ENCODE data around the gene RBM39.
A peak's percentile ranks its signal among the peaks of the same experiment; 100 is the strongest.

The RBM39 gene

GRCh38 chr20:35680452-35681183, 61.4 kb downstream of the RBM39 start:
- no peak for DNase-seq (ENCODE audit: low read depth in 1 of 2, low spot score in 1 of 2)

DNA sequence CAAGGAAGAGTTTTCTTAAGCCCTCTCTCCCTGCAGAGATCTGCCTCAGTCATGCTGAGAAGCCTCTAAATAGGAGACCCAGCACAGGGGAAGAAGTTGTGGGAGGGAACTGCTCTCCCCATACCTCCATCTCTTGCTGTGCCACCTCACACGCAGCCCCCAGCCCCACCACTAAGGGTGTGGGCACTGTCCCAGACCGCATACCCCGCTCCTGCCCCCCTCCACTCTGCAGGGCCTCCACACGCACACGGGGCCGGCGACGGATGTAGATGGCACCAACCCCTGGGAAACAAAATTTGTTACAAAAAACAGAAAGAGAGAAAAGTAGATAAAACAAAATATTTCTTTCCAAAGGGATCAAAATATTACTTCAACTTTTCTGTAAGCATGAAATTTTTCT, 67.1 kb downstream of the RBM39 start:
- no peak for DNase-seq (ENCODE audit: low read depth in 1 of 2, low spot score in 1 of 2)

DNA sequence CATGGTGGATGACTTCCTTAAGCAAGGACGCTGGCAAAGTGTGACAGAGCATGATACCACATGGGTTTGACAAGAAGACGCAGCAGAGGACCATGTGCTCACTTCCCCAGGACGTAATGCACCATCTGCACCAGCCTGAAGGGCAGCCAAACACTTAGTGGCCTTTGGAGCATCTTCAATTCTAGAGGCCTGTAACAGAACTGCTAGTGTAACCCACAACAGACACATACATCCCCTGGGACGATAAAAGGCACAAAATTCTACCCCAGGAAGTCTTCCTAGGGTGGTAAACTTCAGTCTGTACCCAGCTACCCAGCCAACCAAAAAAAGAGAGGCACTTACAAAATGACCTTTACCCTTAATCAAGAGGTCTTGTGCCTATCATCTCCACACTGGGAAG, 68.2 kb downstream of the RBM39 start:
- no peak for DNase-seq (ENCODE audit: low read depth in 1 of 2, low spot score in 1 of 2)

DNA sequence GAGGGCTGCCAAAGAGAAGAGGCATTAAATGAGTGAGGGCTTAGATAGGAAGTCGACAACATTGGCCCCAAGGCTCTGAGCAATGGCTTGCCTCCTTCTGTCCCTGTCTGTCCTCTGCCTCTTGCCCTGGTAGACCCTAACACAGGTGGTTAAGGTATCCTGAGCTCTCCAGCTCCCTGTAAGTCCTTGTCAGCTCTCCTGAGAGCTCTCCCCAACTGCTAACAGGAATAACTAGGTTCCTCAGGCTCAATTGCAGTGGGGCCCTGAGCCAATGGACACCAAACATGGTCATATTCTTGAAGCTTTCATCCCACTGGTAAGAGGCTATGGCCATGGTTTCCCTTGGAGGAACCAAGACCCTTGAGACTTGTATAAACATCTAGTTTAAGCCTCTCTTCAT, 72.4 kb downstream of the RBM39 start:
- DNase-seq (ENCODE audit: low read depth in 1 of 2, low spot score in 1 of 2) = no peak

DNA sequence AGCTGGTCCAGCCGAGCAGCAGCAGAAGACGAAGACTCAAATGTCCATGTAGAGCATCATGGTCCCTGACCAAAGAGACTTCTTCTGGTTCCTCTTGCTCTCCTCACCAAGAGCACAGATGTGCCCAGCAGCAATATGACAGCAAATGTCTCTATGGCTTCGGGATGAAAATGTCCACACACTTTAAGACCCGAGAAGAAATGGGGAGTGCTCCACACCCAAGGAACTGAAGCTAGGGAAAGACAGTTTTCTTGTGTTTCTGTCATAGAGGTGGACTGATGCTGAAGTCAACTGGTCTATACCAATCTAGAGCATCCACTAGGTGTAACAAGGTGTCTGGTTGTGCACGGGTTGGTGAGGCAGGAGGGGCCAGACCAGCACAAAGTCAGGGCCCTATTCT, 72.8 kb downstream of the RBM39 start:
- DNase-seq (ENCODE audit: low read depth in 1 of 2, low spot score in 1 of 2) = no peak

GRCh38 chr20:35665949-35666288, 76.1 kb downstream of the RBM39 start:
- no peak for DNase-seq (ENCODE audit: low read depth in 1 of 2, low spot score in 1 of 2)

GRCh38 chr20:35664466-35665206, 77.4 kb downstream of the RBM39 start, which contains the start of the genes CPNE1 and RBM12:
TSS of gene CPNE1 (minus strand) at chr20:35664900. CDS start at chr20:35632923, 31,977 bp downstream.
TSS of gene RBM12 (minus strand) at chr20:35664900. CDS start at chr20:35655322, 9,578 bp downstream.
- peak; percentile 85 to 86 for DNase-seq (ENCODE audit: low read depth in 1 of 2, low spot score in 1 of 2)

GRCh38 chr20:35663516-35664465, 78.3 kb downstream of the RBM39 start:
- DNase-seq (ENCODE audit: low read depth in 1 of 2, low spot score in 1 of 2) = peak; percentile 28 to 41

GRCh38 chr20:35662551-35662950, 79.5 kb downstream of the RBM39 start:
- no peak for DNase-seq (ENCODE audit: low read depth in 1 of 2, low spot score in 1 of 2)

- no peak for DNase-seq (ENCODE audit: low read depth in 1 of 2, low spot score in 1 of 2)
Observed at GRCh38 chr20:35661908-35662307, 80.2 kb downstream of the RBM39 start.

GRCh38 chr20:35661053-35661452, 81.0 kb downstream of the RBM39 start:
- DNase-seq (ENCODE audit: low read depth in 1 of 2, low spot score in 1 of 2) = no peak

DNA sequence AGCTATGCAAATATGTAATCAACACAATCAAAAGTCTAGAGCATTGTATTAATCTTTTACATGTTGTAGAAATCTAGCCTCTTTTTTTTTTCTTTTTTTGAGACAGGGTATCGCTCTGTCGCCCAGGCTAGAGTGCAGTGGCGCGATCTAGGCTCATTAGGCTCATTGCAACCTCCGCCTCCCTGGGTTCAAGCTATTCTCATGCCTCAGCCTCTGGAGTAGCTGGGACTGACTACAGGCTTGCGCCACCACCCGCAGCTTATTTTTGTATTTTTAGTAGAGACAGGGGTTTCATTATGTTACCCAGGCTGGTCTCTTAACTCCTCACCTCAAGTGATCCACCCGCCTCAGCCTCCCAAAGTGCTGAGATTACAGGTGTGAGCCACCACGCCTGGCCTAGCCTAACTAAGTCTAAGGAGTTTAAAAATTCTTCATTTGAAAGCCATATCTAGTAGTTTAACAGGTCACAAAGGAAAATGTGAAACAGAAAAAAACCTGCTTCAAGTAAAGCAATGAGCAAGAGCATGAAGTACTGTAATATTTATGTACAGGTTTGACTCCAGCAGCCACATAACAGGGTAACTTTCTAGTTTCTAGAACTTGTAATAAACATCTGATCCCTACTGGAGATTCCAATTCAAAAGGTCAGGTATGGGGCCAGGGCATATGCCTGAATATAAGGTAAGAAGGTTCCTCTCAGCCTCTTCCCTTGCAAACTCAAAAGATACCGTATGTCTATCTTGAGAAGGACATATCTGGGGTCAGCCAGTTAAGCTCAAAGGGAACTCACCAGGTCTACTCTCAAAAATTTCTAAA, 81.7 kb downstream of the RBM39 start:
- peak in 1 of 2 donors; percentile 12 for DNase-seq (ENCODE audit: low read depth in 1 of 2, low spot score in 1 of 2)

DNA sequence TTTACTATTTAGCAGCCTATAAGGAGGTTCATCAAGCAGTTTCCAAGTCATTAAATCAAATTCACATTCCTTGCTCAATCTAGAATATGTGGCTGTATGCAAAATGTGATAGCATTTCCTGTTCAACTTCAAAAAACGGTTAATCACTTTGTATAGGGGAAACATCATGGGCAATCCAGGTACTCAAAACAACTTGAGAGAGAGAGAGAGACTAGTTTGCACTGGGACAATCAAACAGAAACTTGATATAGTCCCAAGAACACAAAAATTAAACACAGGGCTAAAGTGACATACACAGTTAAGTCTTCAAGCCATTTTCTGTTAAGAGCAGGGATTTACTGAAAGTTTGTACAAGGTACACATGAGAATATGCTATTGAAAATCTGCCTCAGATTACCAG, 84.8 kb downstream of the RBM39 start:
- no peak for DNase-seq (ENCODE audit: low read depth in 1 of 2, low spot score in 1 of 2)

GRCh38 chr20:35654415-35654814, 87.6 kb downstream of the RBM39 start:
- no peak for DNase-seq (ENCODE audit: low read depth in 1 of 2, low spot score in 1 of 2)

DNA sequence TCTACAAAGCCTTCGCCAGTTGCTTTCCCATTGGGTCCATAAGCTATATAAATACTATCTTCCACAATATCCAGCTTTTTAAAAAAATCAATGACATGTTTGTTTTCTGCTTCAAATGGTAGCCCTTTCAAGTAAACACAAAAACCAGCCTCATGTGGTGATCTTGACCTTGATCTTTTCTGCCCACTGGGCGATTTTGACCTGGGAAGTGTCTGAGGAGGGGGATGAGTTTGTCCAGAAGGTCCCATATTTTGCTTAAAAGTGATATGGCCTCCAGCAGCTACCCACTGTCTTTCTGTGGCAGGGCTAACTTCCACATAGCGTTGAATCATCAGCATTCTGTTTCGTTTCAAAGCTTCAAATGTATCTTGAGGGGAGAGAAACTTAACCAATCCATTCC, 88.2 kb downstream of the RBM39 start:
- DNase-seq (ENCODE audit: low read depth in 1 of 2, low spot score in 1 of 2) = no peak
